ENCODE data around the gene CENPM.

Gene CENPM

GRCh38 chr22:41912338-41913039 lies 34.5 kb downstream of the CENPM start:
- DNase-seq = no peak

- no peak for DNase-seq
Observed at GRCh38 chr22:41911001-41911611, 35.8 kb downstream of the CENPM start.

- DNase-seq = peak; percentile 39 to 41
Observed at GRCh38 chr22:41910050-41911000, 36.6 kb downstream of the CENPM start.

- DNase-seq = no peak
Observed at GRCh38 chr22:41909310-41910049, 37.5 kb downstream of the CENPM start.

GRCh38 chr22:41908411-41909309 lies 38.3 kb downstream of the CENPM start:
- no peak for DNase-seq

- no peak for DNase-seq
Observed at GRCh38 chr22:41907436-41908401, 39.2 kb downstream of the CENPM start.

GRCh38 chr22:41906822-41907221 lies 40.1 kb downstream of the CENPM start:
- no peak for DNase-seq

GRCh38 chr22:41905411-41906202 lies 41.3 kb downstream of the CENPM start:
- no peak for DNase-seq

GRCh38 chr22:41904450-41905410 lies 42.2 kb downstream of the CENPM start:
- DNase-seq = no peak

- no peak for DNase-seq
Observed at GRCh38 chr22:41902932-41903421, 44.0 kb downstream of the CENPM start.

- DNase-seq = no peak
Observed at GRCh38 chr22:41902016-41902415, 44.9 kb downstream of the CENPM start.

GRCh38 chr22:41900652-41901312 lies 46.2 kb downstream of the CENPM start:
- no peak for DNase-seq

GRCh38 chr22:41899992-41900651 lies 46.8 kb downstream of the CENPM start:
- DNase-seq = no peak

GRCh38 chr22:41899110-41899509 lies 47.8 kb downstream of the CENPM start:
- DNase-seq = no peak

- DNase-seq = no peak
Observed at GRCh38 chr22:41898645-41899044, 48.3 kb downstream of the CENPM start.

GRCh38 chr22:41893591-41894375 lies 53.2 kb downstream of the CENPM start:
- DNase-seq = no peak
